H9 (cell line): ENCODE results near the gene TRABD. TPM values are rescaled to one million over a fixed set of nuclear protein-coding genes. Genes with fewer than 3 reads are reported as not detected.

ENCODE experiments used
- DNase-seq: peaks from one replicate; pipeline ENCODE4 v3.0.0-alpha.2; 2017
- H2AFZ ChIP-seq: one replicate; pipeline ENCODE4 v1.6.1; 2013; ENCODE audit warnings: mild to moderate bottlenecking, low read length, control low read depth, moderate library complexity
- H2AK5ac ChIP-seq: 2 replicates; pipeline ENCODE4 v1.6.1; 2013; ENCODE audit warnings: low read length, control low read depth, mixed read lengths; ENCODE audit not compliant: insufficient read length
- H2BK120ac ChIP-seq: one replicate; pipeline ENCODE4 v1.6.1; 2013; ENCODE audit warnings: low read depth, mild to moderate bottlenecking, low read length, control low read depth, inconsistent platforms; ENCODE audit not compliant: poor library complexity, severe bottlenecking
- H2BK12ac ChIP-seq: 2 replicates; pipeline ENCODE4 v1.6.1; 2013; ENCODE audit warnings: low read length, control low read depth, mixed read lengths, low read depth; ENCODE audit not compliant: insufficient read length
- H2BK15ac ChIP-seq: 2 replicates; pipeline ENCODE4 v1.6.1; 2013; ENCODE audit warnings: low read depth, low read length, control low read depth
- H2BK20ac ChIP-seq: one replicate; pipeline ENCODE4 v1.6.1; 2013; ENCODE audit warnings: low read depth, mild to moderate bottlenecking, low read length, control low read depth, inconsistent platforms; ENCODE audit not compliant: poor library complexity, severe bottlenecking
- H2BK5ac ChIP-seq: 2 replicates; pipeline ENCODE4 v1.6.1; 2013; ENCODE audit warnings: low read length, control low read depth, mixed read lengths; ENCODE audit not compliant: insufficient read length
- H3K14ac ChIP-seq: 2 replicates; pipeline ENCODE4 v1.6.1; 2013; ENCODE audit warnings: low read length, control low read depth; ENCODE audit not compliant: insufficient read depth
- H3K18ac ChIP-seq: 2 replicates; pipeline ENCODE4 v1.6.1; 2013; ENCODE audit warnings: low read depth, mild to moderate bottlenecking, mixed read lengths, low read length, control low read depth; ENCODE audit not compliant: insufficient read length
- H3K23ac ChIP-seq: 2 replicates; pipeline ENCODE4 v1.6.1; 2013; ENCODE audit warnings: low read length, control low read depth, mixed read lengths, low read depth; ENCODE audit not compliant: insufficient read length
- H3K23me2 ChIP-seq: 2 replicates; pipeline ENCODE4 v1.6.1; 2013; ENCODE audit warnings: low read depth, mild to moderate bottlenecking, mixed read lengths, low read length, control low read depth; ENCODE audit not compliant: insufficient read length, poor library complexity, severe bottlenecking
- H3K27ac ChIP-seq: 2 replicates; pipeline ENCODE4 v1.5.1; 2013; ENCODE audit warnings: low read length, control low read depth, mixed read lengths, low read depth; ENCODE audit not compliant: insufficient read length
- H3K27me3 ChIP-seq: 2 replicates; pipeline ENCODE4 v1.6.1; 2013; ENCODE audit warnings: low read length, control low read depth, inconsistent platforms; ENCODE audit not compliant: insufficient read depth
- H3K4ac ChIP-seq: 2 replicates; pipeline ENCODE4 v1.6.1; 2013; ENCODE audit warnings: low read depth, mild to moderate bottlenecking, control low read depth, inconsistent platforms, low read length, moderate library complexity
- H3K4me1 ChIP-seq: 2 replicates; pipeline ENCODE4 v1.6.1; 2013; ENCODE audit warnings: low read length, control low read depth, inconsistent platforms; ENCODE audit not compliant: insufficient read depth
- H3K4me2 ChIP-seq: 2 replicates; pipeline ENCODE4 v1.6.1; 2013; ENCODE audit warnings: low read length, control low read depth, mixed read lengths; ENCODE audit not compliant: insufficient read length, insufficient read depth
- H3K56ac ChIP-seq: 2 replicates; pipeline ENCODE4 v1.6.1; 2013; ENCODE audit warnings: low read depth, mild to moderate bottlenecking, mixed read lengths, low read length, control low read depth; ENCODE audit not compliant: insufficient read length
- H3K79me1 ChIP-seq: 2 replicates; pipeline ENCODE4 v1.6.1; 2013; ENCODE audit warnings: low read depth, mild to moderate bottlenecking, moderate library complexity, low read length, control low read depth, inconsistent platforms; ENCODE audit not compliant: insufficient read depth, poor library complexity, severe bottlenecking
- H3K79me2 ChIP-seq: 2 replicates; pipeline ENCODE4 v1.6.1; 2013; ENCODE audit warnings: low read length, control low read depth, inconsistent platforms; ENCODE audit not compliant: insufficient read depth
- H3K9ac ChIP-seq: 2 replicates; pipeline ENCODE4 v1.6.1; 2013; ENCODE audit warnings: low read length, control low read depth, mixed read lengths; ENCODE audit not compliant: insufficient read length; ENCODE audit errors: extremely low read depth
- H3K9me3 ChIP-seq: one replicate; pipeline ENCODE4 v1.6.1; 2013; ENCODE audit warnings: low read depth, low read length, inconsistent platforms; ENCODE audit not compliant: control insufficient read depth
- H3T11ph ChIP-seq: one replicate; pipeline ENCODE4 v1.6.1; 2013; ENCODE audit warnings: mild to moderate bottlenecking, low read length, control low read depth, inconsistent platforms
- H4K20me1 ChIP-seq: one replicate; pipeline ENCODE4 v1.6.1; 2013; ENCODE audit not compliant: control insufficient read depth, insufficient read length, insufficient read depth
- H4K5ac ChIP-seq: 2 replicates; pipeline ENCODE4 v1.6.1; 2013; ENCODE audit warnings: low read depth, mild to moderate bottlenecking, mixed read lengths, low read length, control low read depth; ENCODE audit not compliant: insufficient read length
- H4K8ac ChIP-seq: replicated peaks from 2 replicates; pipeline ENCODE4 v1.6.1; 2013; ENCODE audit warnings: low read length, control low read depth, mixed read lengths, low read depth; ENCODE audit not compliant: insufficient read length
- H4K91ac ChIP-seq: 2 replicates; pipeline ENCODE4 v1.6.1; 2013; ENCODE audit warnings: low read depth, mild to moderate bottlenecking, moderate library complexity, mixed read lengths, low read length, control low read depth; ENCODE audit not compliant: insufficient read length
- H3K27ac Mint-ChIP-seq, 3 experiments: 2 replicates in 2 of 3; 3 replicates in 1 of 3; pipeline ENCODE4 v1.8.0; 2020 to 2021; ENCODE audit warnings: mixed read lengths in 3 of 3, mild to moderate bottlenecking in 1 of 3, moderate library complexity in 1 of 3
- H3K27me3 Mint-ChIP-seq: 2 replicates; pipeline ENCODE4 v1.8.0; 2021; ENCODE audit warnings: low read depth, mild to moderate bottlenecking, moderate library complexity, mixed read lengths
- H3K36me3 Mint-ChIP-seq, 3 experiments: 2 replicates in 2 of 3; 3 replicates in 1 of 3; pipeline ENCODE4 v1.8.0; 2020 to 2021; ENCODE audit warnings: low read depth in 3 of 3, mixed read lengths in 3 of 3; ENCODE audit not compliant: insufficient read depth in 1 of 3
- H3K4me1 Mint-ChIP-seq, 2 experiments: 2 replicates each; pipeline ENCODE4 v1.8.0; 2020; ENCODE audit warnings: mixed read lengths in 2 of 2
- H3K4me3 Mint-ChIP-seq, 2 experiments: 2 replicates in 1 of 2; 3 replicates in 1 of 2; pipeline ENCODE4 v1.8.0; 2020 to 2021; ENCODE audit warnings: mild to moderate bottlenecking in 2 of 2, mixed read lengths in 2 of 2, moderate library complexity in 1 of 2
- H3K9me3 Mint-ChIP-seq, 2 experiments: 2 replicates in 1 of 2; 3 replicates in 1 of 2; pipeline ENCODE4 v1.8.0; 2020; ENCODE audit warnings: mild to moderate bottlenecking in 2 of 2, mixed read lengths in 2 of 2, moderate library complexity in 1 of 2
- WGBS: extraction: QIAGEN DNeasy Blood & Tissue Kit; methylation state at CpG from one replicate; pipeline ENCODE4 v1.1.7; 2013; ENCODE audit warnings: missing lambda C conversion rate, low lambda C conversion rate, mixed read lengths; ENCODE audit not compliant: insufficient read length; ENCODE audit errors: extremely low coverage; 5-methylcytosine and 5-hydroxymethylcytosine counted together
- total RNA-seq: library from RNA; stranded (reverse); gene quantifications from 2 replicates; pipeline ENCODE4 v1.2.1, GENCODE V29; 2021
- TF ChIP-seq, protein P1 (sequence below): fragments of 200-600 bp; sonication (generic); conservative IDR thresholded peaks from 3 replicates; pipeline ENCODE4 v1.8.0; 2021; ENCODE audit warnings: antibody characterized with exemption, mild to moderate bottlenecking

The TRABD gene
- total RNA-seq, 1 experiment from 2014 or later, result 47.8 TPM

DNA sequence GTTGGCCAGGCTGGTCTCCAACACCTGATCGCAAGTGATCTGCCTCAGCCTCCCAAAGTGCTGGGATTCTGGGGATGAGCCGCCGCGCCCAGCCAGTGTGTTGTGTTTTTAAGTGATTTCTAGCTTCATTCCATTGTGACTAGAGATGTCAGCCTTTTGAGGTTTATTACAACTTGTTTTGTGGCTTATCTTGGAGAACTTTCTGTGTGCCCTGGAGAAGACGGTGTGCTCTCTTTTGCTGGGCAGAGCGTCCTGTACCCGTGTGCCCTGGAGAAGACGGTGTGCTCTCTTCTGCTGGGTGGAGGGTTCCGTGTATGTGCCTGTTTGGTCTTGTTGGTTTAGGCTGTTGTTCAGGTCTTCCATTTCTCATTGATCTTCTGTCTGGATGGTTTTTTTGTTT is 27.6 kb downstream of the TRABD start:
- Histone ChIP-seq H2BK5ac (no peak overlapping the region), H3K18ac (no peak overlapping the region), H4K8ac (no peak overlapping the region), H3T11ph (no peak overlapping the region), H2AFZ (no peak overlapping the region), H3K4me1 (no peaks in the 10 kb centered on the region), H4K91ac (no peak overlapping the region), H3K27me3 (no peaks in the 10 kb centered on the region), H2BK20ac (no peak overlapping the region), H3K9me3 (no peaks in the 10 kb centered on the region), H4K5ac (no peak overlapping the region), H2BK12ac (no peak overlapping the region), H3K56ac (no peak overlapping the region), H3K9ac (no peak overlapping the region), H3K79me2 (peaks cover 3% of the 10 kb centered on the region; the same call in 1 of the 2 replicates), H2BK15ac (no peak overlapping the region), H3K23ac (no peak overlapping the region), H4K20me1 (no peaks in the 10 kb centered on the region), H2BK120ac (no peak overlapping the region), H3K4ac (no peak overlapping the region), H3K14ac (no peak overlapping the region), H3K23me2 (no peaks in the 10 kb centered on the region), H3K79me1 (no peaks in the 10 kb centered on the region), H3K4me2 (no peak overlapping the region), H2AK5ac (no peak overlapping the region), H3K27ac (no peak overlapping the region)
- no CpG with 5 or more reads among the region's 9 CpGs for WGBS
- no peaks in the 10 kb centered on the region for H3K4me1 Mint-ChIP-seq
- H3K36me3 Mint-ChIP-seq, result peaks cover 34 to 71% (median 69%) of the 10 kb centered on the region in 3 experiments; a peak in 6 of 7 replicates
- peaks cover 0 to 8% of the 10 kb centered on the region in 2 experiments; a peak in 1 of 5 replicates for H3K9me3 Mint-ChIP-seq
- H3K4me3 Mint-ChIP-seq, result no peak overlapping the region
- no peaks in the 10 kb centered on the region for H3K27me3 Mint-ChIP-seq
- no peak for DNase-seq
- TF ChIP-seq, protein P1, sequence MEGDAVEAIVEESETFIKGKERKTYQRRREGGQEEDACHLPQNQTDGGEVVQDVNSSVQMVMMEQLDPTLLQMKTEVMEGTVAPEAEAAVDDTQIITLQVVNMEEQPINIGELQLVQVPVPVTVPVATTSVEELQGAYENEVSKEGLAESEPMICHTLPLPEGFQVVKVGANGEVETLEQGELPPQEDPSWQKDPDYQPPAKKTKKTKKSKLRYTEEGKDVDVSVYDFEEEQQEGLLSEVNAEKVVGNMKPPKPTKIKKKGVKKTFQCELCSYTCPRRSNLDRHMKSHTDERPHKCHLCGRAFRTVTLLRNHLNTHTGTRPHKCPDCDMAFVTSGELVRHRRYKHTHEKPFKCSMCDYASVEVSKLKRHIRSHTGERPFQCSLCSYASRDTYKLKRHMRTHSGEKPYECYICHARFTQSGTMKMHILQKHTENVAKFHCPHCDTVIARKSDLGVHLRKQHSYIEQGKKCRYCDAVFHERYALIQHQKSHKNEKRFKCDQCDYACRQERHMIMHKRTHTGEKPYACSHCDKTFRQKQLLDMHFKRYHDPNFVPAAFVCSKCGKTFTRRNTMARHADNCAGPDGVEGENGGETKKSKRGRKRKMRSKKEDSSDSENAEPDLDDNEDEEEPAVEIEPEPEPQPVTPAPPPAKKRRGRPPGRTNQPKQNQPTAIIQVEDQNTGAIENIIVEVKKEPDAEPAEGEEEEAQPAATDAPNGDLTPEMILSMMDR, result no peak
- 0 out of 7 replicates have a peak overlapping the region, but pooled peaks of 1 of the 3 experiments have one; percentile 14 for H3K27ac Mint-ChIP-seq
